Endodermal cell (in vitro differentiated cells): ENCODE data around the gene NRXN3. TPM values are rescaled to one million over a fixed set of nuclear protein-coding genes. Genes with fewer than 3 reads are reported as not detected.
"Not testable (repeated sequence)": the region's sequence is repeated elsewhere in the genome, so short reads cannot be mapped to it uniquely, and the experiment has no call there.

Experiments
- DNase-seq: peaks from one replicate; pipeline ENCODE4 v3.0.0-alpha.2; 2017
- H3K27ac ChIP-seq: 2 replicates; pipeline ENCODE4 v1.5.1; 2013; ENCODE audit warnings: mild to moderate bottlenecking, low read depth, low read length, moderate library complexity
- H3K27me3 ChIP-seq: 2 replicates; pipeline ENCODE4 v1.6.1; 2013; ENCODE audit warnings: mild to moderate bottlenecking, low read length, moderate library complexity; ENCODE audit not compliant: insufficient read depth, control insufficient read depth, poor library complexity, severe bottlenecking
- H3K36me3 ChIP-seq: 2 replicates; pipeline ENCODE4 v1.7.0; 2013; ENCODE audit warnings: mild to moderate bottlenecking, low read length, moderate library complexity; ENCODE audit not compliant: control insufficient read depth, insufficient read depth
- H3K4me1 ChIP-seq: one replicate; pipeline ENCODE4 v1.7.0; 2013; ENCODE audit warnings: low read length; ENCODE audit not compliant: control insufficient read depth, insufficient read depth
- H3K4me3 ChIP-seq: 2 replicates; pipeline ENCODE4 v1.5.1; 2013; ENCODE audit warnings: mild to moderate bottlenecking, low read length, moderate library complexity
- H3K9ac ChIP-seq: 2 replicates; pipeline ENCODE4 v1.6.1; 2013; ENCODE audit warnings: mild to moderate bottlenecking, low read length, moderate library complexity; ENCODE audit not compliant: poor library complexity, severe bottlenecking; ENCODE audit errors: extremely low read depth
- H3K9me3 ChIP-seq: 2 replicates; pipeline ENCODE4 v1.6.1; 2013; ENCODE audit warnings: mild to moderate bottlenecking, low read length, moderate library complexity; ENCODE audit not compliant: control insufficient read depth
- H3K27ac Mint-ChIP-seq: 2 replicates; pipeline ENCODE4 v1.8.0; 2020; ENCODE audit warnings: mixed read lengths
- H3K27me3 Mint-ChIP-seq: 2 replicates; pipeline ENCODE4 v1.8.0; 2021; ENCODE audit warnings: mild to moderate bottlenecking, mixed read lengths; ENCODE audit not compliant: insufficient read depth
- H3K36me3 Mint-ChIP-seq: 2 replicates; pipeline ENCODE4 v1.8.0; 2020; ENCODE audit warnings: low read depth, mixed read lengths
- H3K4me1 Mint-ChIP-seq: 2 replicates; pipeline ENCODE4 v1.8.0; 2020; ENCODE audit warnings: mixed read lengths
- H3K4me3 Mint-ChIP-seq: 2 replicates; pipeline ENCODE4 v1.8.0; 2020; ENCODE audit warnings: mild to moderate bottlenecking, moderate library complexity, mixed read lengths
- H3K9me3 Mint-ChIP-seq: 2 replicates; pipeline ENCODE4 v1.8.0; 2020; ENCODE audit warnings: mild to moderate bottlenecking, mixed read lengths
- CTCF ChIP-seq: fragments of 200-600 bp; sonication (generic); conservative IDR thresholded peaks from 2 replicates; pipeline ENCODE4 v1.5.0; 2021; ENCODE audit warnings: antibody characterized with exemption, mild to moderate bottlenecking
- WGBS, 2 experiments: methylation state at CpG; one replicate each; pipeline versions ENCODE4 v1.1.5 to v1.1.7; 2013; ENCODE audit warnings: missing lambda C conversion rate in 2 of 2, mixed read lengths in 1 of 2; ENCODE audit not compliant: insufficient coverage in 1 of 2, insufficient read length in 1 of 2; 5-methylcytosine and 5-hydroxymethylcytosine counted together
- total RNA-seq, 2 donors: library from RNA; stranded (reverse); fragmentation: NEBNext Ultra II Directional in 1 of 2; extraction: Animal tissue kit (Norgen Biotek cat#: 25700) in 1 of 2; gene quantifications; 2 replicates in 1 of 2; 3 replicates in 1 of 2; pipeline ENCODE4 v1.2.1, GENCODE V29; 2021

Gene NRXN3
- total RNA-seq, 2 donors from 2014 or later: 20.9 to 21.4 TPM

DNA sequence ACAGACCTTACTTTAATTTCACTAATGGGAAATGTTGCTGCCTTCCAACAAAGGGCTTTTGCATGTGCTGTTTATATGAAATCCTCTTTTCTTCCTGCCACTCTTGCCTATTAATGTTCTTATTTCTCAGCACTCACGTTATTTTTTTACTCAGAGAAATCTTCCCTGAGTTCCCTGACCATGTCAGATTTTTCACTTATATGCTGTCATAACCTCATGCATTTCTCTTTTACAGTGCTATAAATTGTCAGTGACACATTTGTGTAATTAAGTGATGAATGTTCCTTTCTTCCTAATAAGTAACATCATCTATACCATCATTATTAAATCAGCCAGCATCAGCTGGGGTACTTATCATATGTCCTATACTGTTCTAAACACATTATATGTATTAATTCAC, 1597.1 kb downstream of the NRXN3 start:
- Histone ChIP-seq H3K27me3 (no peaks in the 10 kb centered on the region), H3K9me3 (peaks cover 23% of the 10 kb centered on the region), H3K27ac (no peak overlapping the region), H3K36me3 (no peaks in the 10 kb centered on the region), H3K4me1 (peaks cover 8% of the 10 kb centered on the region), H3K4me3 (peak overlapping the region; percentile 50), H3K9ac (no peak overlapping the region)
- TF ChIP-seq CTCF: no peak
- DNase-seq: no peak
- H3K36me3 Mint-ChIP-seq: peaks cover 35% of the 10 kb centered on the region
- no peak overlapping the region for H3K4me3 Mint-ChIP-seq
- no peaks in the 10 kb centered on the region for H3K27me3 Mint-ChIP-seq
- 88 to 100% methylated on average over 1 of the region's 1 CpG for WGBS, 2 experiments
- H3K27ac Mint-ChIP-seq: no peak overlapping the region
- H3K9me3 Mint-ChIP-seq: peaks cover 40% of the 10 kb centered on the region
- H3K4me1 Mint-ChIP-seq: peaks cover 11% of the 10 kb centered on the region

- Mint-ChIP-seq H3K36me3 (peaks cover 31% of the 10 kb centered on the region), H3K9me3 (peaks cover 37% of the 10 kb centered on the region), H3K4me1 (peaks cover 11% of the 10 kb centered on the region)
- 95 to 98% methylated on average over 8 to 14 of the region's 14 CpGs for WGBS, 2 experiments
- H3K27me3 Mint-ChIP-seq, H3K4me1 ChIP-seq, H3K27ac ChIP-seq, H3K36me3 ChIP-seq, H3K9ac ChIP-seq, DNase-seq, H3K4me3 Mint-ChIP-seq, H3K27ac Mint-ChIP-seq, H3K27me3 ChIP-seq: not testable (repeated sequence)
- peak overlapping the region; percentile 50 for H3K4me3 ChIP-seq
- H3K9me3 ChIP-seq: peaks cover 23% of the 10 kb centered on the region
Measured at GRCh38 chr14:79767721-79768120, 1597.5 kb downstream of the NRXN3 start.

- Mint-ChIP-seq H3K4me1 (peaks cover 35% of the 10 kb centered on the region), H3K36me3 (peaks cover 19% of the 10 kb centered on the region), H3K4me3 (no peak overlapping the region), H3K27ac (peak overlapping the region; percentile 41), H3K9me3 (peaks cover 23% of the 10 kb centered on the region), H3K27me3 (no peaks in the 10 kb centered on the region)
- peak overlapping the region; percentile 37 for H3K4me3 ChIP-seq
- H3K36me3 ChIP-seq: peaks cover 9% of the 10 kb centered on the region
- no peaks in the 10 kb centered on the region for H3K27me3 ChIP-seq
- WGBS, 2 experiments: 77 to 88% methylated on average over 1 to 2 of the region's 2 CpGs
- TF ChIP-seq CTCF: no peak
- H3K4me1 ChIP-seq: peaks cover 15% of the 10 kb centered on the region
- H3K9ac ChIP-seq: no peak overlapping the region
- H3K9me3 ChIP-seq: peaks cover 25% of the 10 kb centered on the region
- no peak for DNase-seq
- H3K27ac ChIP-seq: no peak overlapping the region
Measured at GRCh38 chr14:79781882-79782281, 1611.7 kb downstream of the NRXN3 start.

DNA sequence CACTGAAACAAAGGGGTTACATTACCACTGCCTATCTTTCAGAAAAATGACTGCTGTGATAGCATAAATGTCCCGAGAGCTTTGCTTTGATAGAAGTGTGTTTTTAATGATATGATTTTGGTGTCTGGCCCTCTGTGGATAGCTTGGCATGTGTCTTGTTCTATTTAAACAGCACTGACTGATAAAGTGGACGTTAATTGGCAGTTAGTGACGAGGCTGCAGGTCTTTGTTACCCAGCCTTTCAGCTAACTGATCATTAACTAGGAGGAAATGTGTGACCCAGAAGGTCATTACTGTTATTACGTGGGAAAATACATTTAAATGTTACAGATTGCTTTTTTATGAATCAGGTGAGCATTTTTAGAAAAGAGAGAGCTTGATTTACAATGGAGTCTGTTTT, 1612.9 kb downstream of the NRXN3 start:
- H3K9ac ChIP-seq: no peak overlapping the region
- DNase-seq: no peak
- Mint-ChIP-seq H3K36me3 (peaks cover 22% of the 10 kb centered on the region), H3K4me3 (no peak overlapping the region), H3K27ac (peak overlapping the region; percentile 64), H3K27me3 (no peaks in the 10 kb centered on the region), H3K9me3 (peaks cover 30% of the 10 kb centered on the region), H3K4me1 (peaks cover 35% of the 10 kb centered on the region)
- no peak for TF ChIP-seq CTCF
- WGBS, 2 experiments: 54 to 77% methylated on average over 3 to 4 of the region's 4 CpGs
- H3K4me1 ChIP-seq: peaks cover 15% of the 10 kb centered on the region
- H3K9me3 ChIP-seq: peaks cover 29% of the 10 kb centered on the region
- H3K27me3 ChIP-seq: no peaks in the 10 kb centered on the region
- H3K4me3 ChIP-seq: no peak overlapping the region
- peaks cover 9% of the 10 kb centered on the region for H3K36me3 ChIP-seq
- no peak overlapping the region for H3K27ac ChIP-seq
